Activated gamma-delta T cell (primary cell): ENCODE data around the gene NALCN.
A peak's percentile ranks its signal among the peaks of the same experiment; 100 is the strongest.

Source experiments
- DNase-seq: peaks from one replicate; lab custom pipeline; 2025; lab: John Stamatoyannopoulos, UW
- total RNA-seq, 2 donors: gene quantifications; one replicate each; lab custom pipeline; 2026; lab: John Stamatoyannopoulos, UW

Gene NALCN
- total RNA-seq, result 0 to 0.17 reads per million in 2 donors

DNA sequence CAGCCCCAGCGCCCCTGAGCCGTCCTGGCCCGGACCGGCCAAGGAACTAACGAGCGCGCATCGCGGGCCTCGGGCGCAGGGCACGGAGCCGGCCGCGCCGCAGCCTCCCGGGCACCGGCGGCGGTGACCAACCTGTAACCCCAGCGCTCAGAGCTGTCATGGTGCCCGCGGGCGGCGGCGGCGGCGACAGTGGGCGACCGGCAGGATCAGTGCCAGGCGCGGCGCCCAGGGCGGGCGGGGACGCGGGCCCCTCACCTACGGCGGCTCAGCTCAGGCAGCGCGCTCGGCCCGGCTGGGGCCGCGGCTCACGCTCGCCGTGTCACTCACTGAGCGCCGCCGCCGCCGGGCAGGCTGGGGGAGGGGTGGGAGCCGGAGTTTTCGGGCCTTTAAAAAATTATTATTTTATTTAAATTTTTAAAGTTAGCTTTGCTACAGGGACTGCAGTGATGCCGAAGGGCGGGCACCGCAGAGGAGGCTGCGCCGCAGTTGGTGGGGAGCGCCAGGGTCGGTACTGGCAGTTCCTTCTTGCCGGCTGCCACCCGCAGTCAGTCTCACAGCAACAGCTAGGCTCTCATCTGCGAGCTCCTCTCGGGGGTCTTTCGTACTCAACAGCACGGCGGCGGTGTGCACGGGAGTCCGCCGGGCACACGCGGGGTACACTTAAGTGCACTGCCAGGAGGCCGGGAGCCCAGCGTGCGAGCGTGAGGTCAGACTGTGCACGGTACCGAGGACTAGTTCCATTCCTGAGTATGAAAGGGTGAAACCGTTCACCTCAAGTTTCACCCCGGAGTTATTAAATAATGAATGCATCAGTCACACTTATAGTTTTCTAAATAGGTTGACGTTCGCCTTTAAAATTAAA, at the start of gene NALCN:
NALCN (minus strand) TSS at position 328 of the 862 bp plus-strand sequence. CDS start 17,382 bp downstream, outside the sequence.
- DNase-seq, result peak; percentile 13

DNA sequence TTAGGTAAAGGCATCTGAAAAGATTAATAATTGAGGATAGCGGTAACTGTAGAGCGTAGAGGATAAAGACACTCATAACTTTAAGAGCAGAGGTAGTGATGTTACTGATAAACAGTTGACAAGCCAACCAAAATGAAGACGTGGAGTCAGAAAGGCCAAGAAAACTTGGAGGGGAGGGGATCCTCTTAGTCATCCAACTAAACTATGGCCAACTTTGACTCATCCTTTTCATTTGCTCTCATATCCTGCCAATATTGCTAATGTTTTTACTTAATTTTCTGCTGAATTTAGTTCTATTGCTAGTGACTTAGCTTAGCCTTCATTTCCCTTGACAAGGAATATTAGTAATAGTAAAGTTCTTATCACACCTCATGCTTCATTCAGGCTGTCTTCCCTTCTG, 49.6 kb upstream of the NALCN start:
- DNase-seq, result no peak

DNA sequence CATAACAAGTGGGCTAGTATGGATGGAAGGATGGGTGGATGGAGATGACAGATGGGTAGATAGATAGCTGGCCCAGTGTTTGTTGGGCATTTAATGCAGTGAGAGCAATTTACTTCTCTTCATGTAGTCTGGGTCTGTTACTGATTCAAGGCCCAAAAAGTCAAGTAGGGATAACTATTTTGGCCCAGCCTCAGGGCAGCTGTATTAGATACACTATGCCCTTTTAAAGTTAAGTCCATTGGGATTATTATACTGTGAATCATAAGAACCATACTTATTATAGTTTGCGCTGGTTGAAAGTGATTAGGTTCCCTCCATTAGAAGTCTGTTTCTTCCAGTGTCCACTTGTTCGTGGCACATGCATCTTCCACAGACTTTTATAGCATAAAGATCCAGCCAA, 40.9 kb upstream of the NALCN start:
- no peak for DNase-seq

DNA sequence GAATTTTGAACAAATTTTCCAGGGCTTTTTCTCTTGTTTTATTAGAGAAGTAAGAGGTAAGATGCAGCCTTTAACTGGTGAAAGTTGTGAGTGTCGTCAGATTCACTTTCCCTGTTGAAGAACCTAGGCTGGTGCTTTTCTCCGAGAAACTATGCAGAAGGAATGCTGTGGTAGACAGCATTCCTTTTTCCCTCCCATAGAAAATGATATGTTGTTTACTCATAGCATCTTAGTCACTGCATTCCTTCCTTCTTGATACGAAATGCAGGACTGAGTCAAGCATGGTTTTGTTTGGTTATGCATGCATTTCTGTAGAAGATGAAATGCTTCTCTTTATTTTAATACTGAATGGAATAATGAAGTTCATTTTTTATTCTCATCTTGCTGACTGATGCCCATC, 39.6 kb upstream of the NALCN start:
- DNase-seq, result no peak

DNA sequence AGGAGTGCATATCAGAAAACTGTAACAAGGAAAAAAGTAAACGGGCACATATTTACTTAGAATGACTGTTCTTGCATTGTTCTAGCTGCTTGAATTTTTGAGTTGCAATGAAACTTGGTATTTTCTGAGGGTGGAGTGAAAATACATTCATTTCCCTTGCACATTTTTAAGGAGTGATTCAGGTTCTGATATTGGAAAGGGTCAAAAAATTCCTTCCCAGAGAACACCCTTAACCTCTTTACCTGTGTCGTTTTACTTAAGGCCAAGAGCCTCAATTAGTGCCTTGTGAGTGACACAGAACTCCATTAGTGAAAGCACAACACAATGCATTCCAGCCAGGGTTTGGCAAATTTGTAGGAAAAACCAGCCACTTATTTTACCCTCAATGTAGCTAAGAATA, 38.5 kb upstream of the NALCN start:
- no peak for DNase-seq

DNA sequence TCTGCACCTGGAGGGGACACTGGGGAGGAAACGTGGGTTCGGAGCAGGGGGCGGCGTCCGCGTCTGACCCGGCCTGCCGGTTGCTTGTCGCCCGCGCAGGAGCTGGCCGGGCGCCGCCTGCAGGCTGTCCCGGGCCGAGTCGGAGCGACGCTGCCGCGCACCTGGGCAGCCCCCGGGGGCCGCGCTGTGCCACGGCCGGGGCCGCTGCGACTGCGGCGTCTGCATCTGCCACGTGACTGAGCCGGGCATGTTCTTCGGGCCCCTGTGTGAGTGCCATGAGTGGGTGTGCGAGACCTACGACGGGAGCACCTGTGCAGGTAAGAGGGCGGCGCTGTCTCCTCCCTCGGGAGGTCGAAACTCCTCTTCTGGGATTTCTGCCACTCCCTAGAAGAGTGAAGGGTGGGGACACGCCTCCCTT, 37.5 kb upstream of the NALCN start:
- peak; percentile 3 for DNase-seq

DNA sequence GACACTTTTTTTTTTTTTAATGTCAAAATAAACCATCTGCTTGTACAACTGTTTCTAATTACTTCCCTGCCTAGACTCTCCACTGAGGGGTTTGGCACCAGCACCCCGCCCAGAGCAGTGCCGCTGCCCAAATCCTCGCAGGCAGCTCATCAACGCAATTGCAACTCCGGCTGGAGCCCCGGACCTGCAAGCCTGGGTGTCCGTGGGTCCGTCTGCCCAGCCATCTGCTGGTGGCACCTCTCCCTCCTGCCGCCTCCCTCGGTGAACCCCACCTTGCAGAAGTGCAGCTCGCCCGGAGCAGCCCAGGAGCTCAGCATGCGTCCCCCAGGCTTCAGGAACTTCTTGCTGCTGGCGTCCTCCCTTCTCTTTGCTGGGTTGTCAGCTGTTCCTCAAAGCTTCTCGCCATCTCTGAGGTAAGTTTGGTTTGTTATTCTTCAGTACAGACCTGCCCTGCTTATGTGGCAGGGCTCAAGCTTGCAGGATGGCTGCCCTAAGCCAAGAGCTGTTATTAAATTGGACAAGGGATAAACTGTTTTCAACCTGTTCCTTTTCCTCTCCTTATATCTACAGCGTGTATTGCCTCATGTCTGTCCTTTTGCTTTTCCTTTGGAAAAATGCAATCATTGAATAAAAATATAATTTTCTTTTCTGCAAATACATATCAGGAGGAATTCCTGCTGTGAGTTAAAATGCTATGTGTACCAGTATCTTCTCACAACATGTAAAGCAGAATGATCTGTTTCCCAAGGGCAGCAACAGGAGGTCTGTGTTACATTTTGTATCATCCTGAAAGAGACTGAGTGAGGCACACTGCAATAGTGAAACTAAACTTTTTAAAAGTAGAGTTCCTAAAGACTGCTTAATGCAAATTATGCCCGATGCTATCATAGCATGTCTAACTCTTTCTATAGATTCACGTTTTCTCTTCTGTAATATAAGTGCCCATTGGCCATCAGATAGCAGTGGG, 36.5 kb upstream of the NALCN start, which contains the start of gene ITGBL1:
ITGBL1 (plus strand) TSS at position 157 of the 967 bp plus-strand sequence; CDS start at position 316, 159 bp downstream.
- peak; percentile 3 for DNase-seq

DNA sequence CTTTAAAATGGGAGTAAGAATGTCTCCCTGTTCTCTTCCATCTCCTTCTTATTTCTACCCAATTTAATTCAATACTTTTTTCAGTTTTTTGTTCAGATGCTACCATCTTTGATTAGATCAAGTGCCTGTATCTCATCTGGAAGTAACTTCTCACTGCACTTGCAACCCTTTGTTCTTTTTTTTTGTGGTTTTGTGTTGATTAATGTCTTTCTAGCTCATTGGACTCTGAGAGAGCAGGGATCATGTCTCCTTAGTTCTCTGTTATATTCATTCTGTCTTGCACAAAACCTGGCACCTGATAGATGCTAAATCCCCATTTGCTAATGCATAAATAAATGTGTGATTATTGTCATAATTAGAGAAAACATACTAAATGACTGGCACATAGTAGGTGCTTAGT, 35.3 kb upstream of the NALCN start:
- no peak for DNase-seq

DNA sequence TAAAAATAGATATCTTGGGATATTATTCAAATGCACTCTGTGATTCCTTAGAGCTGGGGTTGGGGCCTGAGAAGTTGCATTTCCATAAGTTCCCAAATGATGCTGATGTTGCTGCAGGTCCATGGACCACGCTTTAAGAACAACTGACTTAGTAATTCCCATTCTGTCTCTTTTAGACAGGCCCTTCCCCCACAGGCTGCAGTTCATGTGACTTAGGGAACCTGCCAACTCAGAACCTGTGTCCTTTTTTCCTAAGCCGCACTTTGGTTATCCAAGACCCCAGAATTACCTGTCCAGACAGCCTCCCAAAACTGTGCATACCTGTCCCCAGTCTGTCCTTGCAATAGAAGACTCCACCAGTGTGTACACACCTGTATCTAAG, 34.4 kb upstream of the NALCN start:
- DNase-seq, result no peak

DNA sequence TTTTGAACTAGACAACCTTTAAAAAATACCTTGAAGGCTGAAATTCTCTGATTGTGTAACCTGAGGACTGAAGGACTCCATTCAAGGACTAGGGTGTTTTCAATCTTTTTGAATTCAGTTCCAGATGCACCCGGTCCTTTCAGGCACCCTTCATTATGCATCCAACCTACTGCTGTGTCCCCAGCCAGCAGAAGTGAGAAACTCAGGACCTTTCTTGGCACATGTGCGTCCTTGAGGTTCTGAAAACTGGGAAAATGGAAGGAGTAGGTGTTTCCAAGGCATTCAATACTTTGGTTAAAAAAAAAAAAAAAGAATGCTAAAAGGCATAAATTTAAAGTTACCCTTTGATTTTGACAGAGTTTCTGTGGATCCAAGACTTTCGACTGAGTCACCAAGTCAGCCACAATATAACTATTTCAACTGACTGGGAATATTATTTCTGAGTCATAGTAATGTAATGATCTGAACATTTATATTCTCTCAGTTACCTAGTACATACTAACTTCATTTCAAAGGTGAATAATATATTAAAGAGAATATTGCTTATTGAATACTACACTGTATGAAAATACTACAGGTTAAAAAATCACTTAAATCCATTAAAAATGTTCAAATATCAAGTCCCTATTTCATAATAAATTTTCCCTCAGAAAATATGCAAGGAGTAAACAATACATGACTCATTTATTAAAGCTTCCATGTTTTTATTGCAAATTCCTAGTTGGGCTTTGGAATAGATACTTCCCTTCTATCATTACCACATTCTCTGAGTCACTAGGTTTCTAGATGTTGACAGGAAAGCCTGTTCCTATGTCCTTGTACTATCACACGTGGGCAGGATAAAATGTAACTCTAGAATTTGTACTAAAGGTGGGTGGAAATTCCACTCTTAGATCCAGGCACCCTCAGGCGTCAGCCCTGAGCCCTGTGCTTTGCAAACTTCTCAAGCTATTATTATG, 33.8 kb upstream of the NALCN start:
- no peak for DNase-seq

DNA sequence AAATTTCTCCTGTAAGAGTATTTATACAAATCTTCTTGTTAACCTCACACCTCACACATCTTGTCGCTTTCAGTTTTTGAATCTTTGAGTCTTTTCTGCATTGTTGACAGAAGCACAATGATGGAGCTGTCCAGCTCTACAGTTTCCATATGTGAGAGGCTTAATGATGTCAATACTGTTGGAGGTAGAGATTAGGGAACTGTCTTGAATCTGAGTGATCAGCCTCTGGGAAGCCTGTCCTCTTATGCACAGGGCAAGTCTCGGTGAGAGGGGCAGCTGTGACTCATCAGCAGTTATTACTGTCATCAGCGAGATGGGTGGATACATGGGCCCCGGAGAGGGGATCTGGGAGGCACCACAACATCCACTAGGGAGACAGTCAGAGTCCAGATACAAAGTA, 31.5 kb upstream of the NALCN start:
- DNase-seq, result no peak

DNA sequence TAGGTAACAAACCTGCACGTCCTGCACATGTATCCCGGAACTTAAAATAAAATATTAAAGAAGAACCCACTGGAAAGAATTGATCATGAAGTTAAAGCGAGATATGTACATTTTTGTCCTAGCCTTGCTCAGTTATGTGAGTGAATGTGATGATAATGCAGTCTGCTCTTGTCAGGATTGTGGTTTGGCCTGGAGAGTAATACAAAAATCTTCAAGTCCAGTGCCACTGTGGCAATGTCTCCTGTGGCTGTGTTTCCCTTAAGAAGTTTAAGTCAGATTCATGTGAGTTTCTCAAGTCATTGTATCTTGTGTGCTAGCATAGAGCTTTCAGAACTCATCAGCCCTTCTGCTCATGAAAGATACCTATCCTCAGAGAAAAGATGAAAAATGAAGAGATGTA, 18.2 kb upstream of the NALCN start:
- no peak for DNase-seq

DNA sequence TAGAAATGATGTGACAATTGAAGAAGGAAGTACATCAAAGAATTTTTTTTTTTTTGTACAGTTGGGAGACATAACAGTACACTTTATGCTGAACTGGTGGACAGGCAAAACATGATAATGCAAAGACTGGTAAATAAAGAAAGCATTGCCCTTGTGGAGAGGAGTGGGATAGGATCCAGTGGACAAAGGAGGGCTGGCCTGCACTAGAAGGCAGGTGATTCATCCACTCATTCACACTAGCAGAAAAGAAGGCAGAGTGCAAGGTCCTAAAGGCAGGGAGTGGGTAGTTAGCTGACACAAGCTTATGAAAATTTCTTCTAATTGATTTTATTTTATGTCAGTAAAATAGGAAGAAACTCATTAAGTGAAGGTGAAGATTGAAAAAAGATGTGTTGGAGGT, 17.6 kb upstream of the NALCN start:
- DNase-seq, result no peak

DNA sequence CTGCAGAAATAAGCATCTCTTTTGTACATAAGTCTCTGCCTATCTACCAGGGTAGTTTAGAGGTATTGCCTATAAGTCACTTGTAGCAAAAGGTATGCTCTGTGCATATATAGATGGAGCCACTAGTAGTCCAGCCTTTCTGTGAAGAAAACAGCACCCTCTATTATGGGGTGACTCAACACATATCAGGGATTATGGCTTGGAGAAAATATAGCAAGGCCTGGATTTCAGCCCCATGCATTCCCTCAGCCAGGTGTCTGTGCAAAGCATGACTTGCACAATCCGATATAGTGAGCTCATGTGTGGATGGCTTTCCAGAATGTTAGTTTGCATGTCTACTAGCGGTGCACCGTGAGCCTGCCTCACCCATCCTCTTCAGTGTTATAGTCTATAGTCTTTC, 13.4 kb upstream of the NALCN start:
- no peak for DNase-seq

DNA sequence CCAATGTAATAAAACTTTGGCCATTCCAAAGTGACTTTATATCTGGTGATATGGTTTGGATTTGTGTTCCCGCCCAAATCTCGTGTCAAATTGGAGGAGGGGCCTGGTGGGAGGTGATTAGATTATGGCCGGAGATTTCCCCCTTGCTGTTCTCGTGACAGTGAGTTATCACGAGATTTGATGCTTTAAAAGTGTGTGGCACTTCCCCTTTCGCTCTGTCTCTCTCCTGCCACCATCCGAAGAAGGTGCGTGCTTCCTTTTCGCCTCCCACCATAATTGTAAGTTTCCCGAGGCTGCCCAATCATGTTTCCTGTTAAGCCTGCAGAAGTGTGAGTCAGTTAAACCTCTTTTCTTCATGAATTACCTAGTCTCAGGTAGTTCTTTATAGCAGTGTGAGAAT, 9.3 kb upstream of the NALCN start:
- DNase-seq, result no peak

DNA sequence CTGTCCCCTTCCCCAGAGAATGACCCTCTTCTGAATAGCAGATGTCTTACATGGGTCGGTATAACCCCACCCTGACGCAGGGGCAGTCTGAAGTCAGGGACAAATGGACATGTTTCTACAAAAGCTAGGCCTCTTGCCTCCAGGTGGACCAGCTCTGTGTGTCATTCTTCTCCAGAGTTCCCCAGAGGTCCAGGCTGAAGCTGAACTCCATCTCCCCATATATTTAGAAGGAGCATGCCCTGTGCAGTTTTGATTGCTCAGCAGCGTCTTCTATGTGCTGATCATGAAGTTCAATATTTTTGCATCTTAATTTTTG, 8.8 kb upstream of the NALCN start:
- no peak for DNase-seq

DNA sequence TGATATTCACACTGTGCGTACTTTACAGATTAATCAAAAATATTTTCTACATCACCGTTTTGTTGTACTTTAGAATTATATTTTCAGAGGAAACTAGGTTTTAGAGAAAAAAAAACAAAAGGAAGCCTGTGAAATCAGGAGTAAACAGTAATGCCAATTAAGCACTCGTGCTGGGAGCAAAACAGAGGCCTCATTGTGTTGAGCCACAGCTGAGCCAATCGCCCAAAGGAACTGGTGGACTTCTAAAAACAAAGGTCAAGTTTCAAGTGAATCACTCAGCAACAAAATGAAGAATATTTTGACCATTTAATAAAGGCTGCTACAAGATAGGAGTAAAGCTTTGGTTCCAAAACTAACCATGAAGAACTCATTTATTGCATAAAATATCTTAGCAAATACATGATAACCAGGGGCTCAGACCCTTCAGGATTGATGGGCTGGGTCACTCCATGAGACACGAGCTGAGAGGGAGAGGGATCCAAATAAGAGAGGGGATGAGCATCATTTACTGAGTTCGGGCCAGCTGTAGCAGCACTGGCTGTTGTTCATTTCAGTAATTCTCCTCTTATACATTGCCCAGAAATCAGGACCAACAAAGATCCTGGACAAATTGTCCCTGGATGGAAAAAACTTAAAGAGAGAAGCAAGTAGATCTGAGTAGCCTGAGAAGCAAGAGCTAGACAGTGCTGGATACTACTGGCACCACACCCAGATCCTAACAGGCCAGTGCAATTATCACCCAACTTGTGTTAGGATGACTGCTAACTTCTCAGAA, 8.3 kb upstream of the NALCN start:
- DNase-seq, result no peak

DNA sequence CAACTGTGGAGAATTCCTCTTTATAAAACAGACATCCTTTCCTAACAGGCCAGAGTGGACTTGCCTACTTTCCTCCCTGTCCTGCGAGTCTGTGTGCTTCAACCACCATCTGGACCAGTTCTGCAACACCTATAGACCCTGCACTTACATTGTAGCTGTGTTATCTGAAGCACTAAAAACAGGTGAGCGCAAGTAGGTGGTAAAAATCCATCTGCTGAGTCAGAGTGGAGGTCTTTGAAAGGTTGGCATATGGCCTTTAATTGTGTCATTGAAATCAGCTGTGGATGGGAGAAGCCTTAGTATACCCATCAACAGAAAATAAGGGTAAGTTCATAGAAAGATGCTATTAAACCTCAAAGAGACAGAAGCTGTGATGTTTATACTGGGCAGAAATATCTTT, 7.6 kb upstream of the NALCN start:
- DNase-seq, result no peak

DNA sequence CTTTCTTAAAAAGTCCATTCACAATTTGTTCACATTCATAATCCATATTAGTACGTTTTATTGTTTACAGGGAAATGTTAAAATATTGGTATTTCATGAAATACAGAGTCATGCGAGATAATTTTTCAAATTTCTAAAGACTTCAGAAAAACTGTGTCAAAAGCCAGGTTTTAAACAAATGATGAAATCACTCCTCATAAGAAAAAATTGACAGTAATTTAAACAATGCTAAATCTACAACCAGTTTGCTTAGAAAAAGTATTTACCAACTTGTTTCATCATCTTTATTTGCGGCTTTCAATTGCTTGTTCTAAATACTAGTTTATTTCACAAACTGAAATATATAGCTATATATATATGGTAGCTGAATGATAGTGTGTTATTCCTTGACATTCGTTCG, 1.2 kb upstream of the NALCN start:
- no peak for DNase-seq

DNA sequence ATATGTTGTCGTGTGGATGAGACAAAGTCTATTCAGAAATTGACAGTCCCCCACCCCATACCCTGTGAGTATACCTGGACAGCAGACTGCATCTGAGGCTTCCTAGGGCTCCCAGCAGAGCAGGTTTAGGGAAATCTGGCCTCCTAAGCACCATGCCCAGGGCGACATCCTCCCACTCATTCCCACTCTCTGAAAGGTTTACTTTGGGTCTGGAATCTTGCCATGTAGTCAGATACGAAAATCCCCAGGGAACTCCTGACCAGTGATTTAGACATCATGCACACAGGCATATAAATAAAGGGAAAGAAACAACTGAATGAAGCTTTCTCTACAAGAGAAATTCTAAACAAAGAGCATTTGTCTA, 717 bp upstream of the NALCN start:
- no peak for DNase-seq
